Caco-2 (cell line): Measurements from ENCODE around the gene SERINC3. TPM values are rescaled to one million over a fixed set of nuclear protein-coding genes. Genes with fewer than 3 reads are reported as not detected.

Source experiments
- BruUV-seq: library from RNA; stranded (reverse); fragments of 400-500 nt; replicated peaks from 2 replicates; lab custom pipeline; 2021; lab: Mats Ljungman, UMichigan
- CTCF ChIA-PET: fragments of 300-600 bp; sonication (Branson Sonifier 250); formaldehyde crosslinking; loops from one replicate; lab custom pipeline; 2022; ENCODE audit warnings: antibody characterized with exemption; lab: Charles Lee
- POLR2A ChIA-PET: fragments of 300-600 bp; sonication (Branson Sonifier 250); formaldehyde crosslinking; loops from one replicate; lab custom pipeline; 2022; ENCODE audit warnings: antibody characterized with exemption; lab: Charles Lee
- DNase-seq, 2 experiments: peaks; one replicate each; pipeline versions ENCODE4 v3.0.0 to v3.0.0-alpha.2; 2020 to 2022
- H3K27me3 ChIP-seq: replicated peaks from 2 replicates; pipeline ENCODE4 v1.6.0; 2011; ENCODE audit warnings: low read length; ENCODE audit not compliant: control insufficient read depth, insufficient read depth
- H3K36me3 ChIP-seq: 2 replicates; pipeline ENCODE4 v1.5.1; 2011; ENCODE audit warnings: low read length; ENCODE audit not compliant: control insufficient read depth, insufficient read depth
- H3K4me1 ChIP-seq: fragments of 250-450 bp; sonication (Bioruptor Pico); 2 replicates; pipeline ENCODE4 v1.5.1; 2020; ENCODE audit warnings: mild to moderate bottlenecking
- H3K4me3 ChIP-seq: 2 replicates; pipeline ENCODE4 v1.5.1; 2011; ENCODE audit warnings: low read depth, mild to moderate bottlenecking, control low read depth, low read length
- H3K9me3 ChIP-seq: fragments of 250-450 bp; sonication (Bioruptor Pico); 2 replicates; pipeline ENCODE4 v1.5.1; 2020; ENCODE audit warnings: mild to moderate bottlenecking, moderate library complexity
- H3K27ac Mint-ChIP-seq: one replicate; pipeline ENCODE4 v1.8.0; 2022; ENCODE audit warnings: mixed read lengths; ENCODE audit not compliant: unreplicated experiment
- H3K27me3 Mint-ChIP-seq: one replicate; pipeline ENCODE4 v1.8.0; 2022; ENCODE audit warnings: mixed read lengths; ENCODE audit not compliant: insufficient read depth, unreplicated experiment
- H3K36me3 Mint-ChIP-seq: one replicate; pipeline ENCODE4 v1.8.0; 2022; ENCODE audit warnings: mild to moderate bottlenecking, mixed read lengths; ENCODE audit not compliant: insufficient read depth, unreplicated experiment
- H3K4me1 Mint-ChIP-seq: one replicate; pipeline ENCODE4 v1.8.0; 2022; ENCODE audit warnings: low read depth, mixed read lengths; ENCODE audit not compliant: unreplicated experiment
- H3K4me3 Mint-ChIP-seq: one replicate; pipeline ENCODE4 v1.8.0; 2022; ENCODE audit warnings: mild to moderate bottlenecking, moderate library complexity, mixed read lengths; ENCODE audit not compliant: unreplicated experiment
- H3K9me3 Mint-ChIP-seq: one replicate; pipeline ENCODE4 v1.8.0; 2022; ENCODE audit warnings: mixed read lengths; ENCODE audit not compliant: unreplicated experiment
- CTCF ChIP-seq, 2 experiments: fragments of 200-600 bp in 1 of 2; IDR thresholded peaks; 1 replicate in 1 of 2; 2 replicates in 1 of 2; pipeline versions ENCODE4 v1.5.1 to v1.8.0; 2011 to 2022; ENCODE audit warnings: antibody characterized with exemption in 1 of 2, control low read depth in 1 of 2, inconsistent platforms in 1 of 2, low read depth in 1 of 2, low read length in 1 of 2, mild to moderate bottlenecking in 1 of 2, moderate library complexity in 1 of 2; ENCODE audit not compliant: insufficient read depth in 1 of 2, severe bottlenecking in 1 of 2, unreplicated experiment in 1 of 2
- intact Hi-C: fragments of 100-400 bp; cut with micrococcal nuclease; formaldehyde crosslinking; loops from one replicate; pipeline ENCODE4 v1.10.0; 2022; ENCODE audit not compliant: unreplicated experiment
- total RNA-seq: library from RNA; stranded (reverse); gene quantifications from 2 replicates; pipeline ENCODE4 v1.2.3, GENCODE V29; 2022

Gene SERINC3
- total RNA-seq, 1 experiment from 2014 or later = 185 TPM

GRCh38 chr20:44467289-44467883 lies 54.5 kb downstream of the SERINC3 start:
- peak in 1 of 2 experiments; percentile 27 for DNase-seq
- no peaks in the 10 kb centered on the region for H3K36me3 Mint-ChIP-seq
- H3K4me1 ChIP-seq = no peaks in the 10 kb centered on the region
- H3K27me3 Mint-ChIP-seq = no peaks in the 10 kb centered on the region
- ChIA-PET POLR2A (interaction anchor here (0.6 kb wide), 1 partner anchor 62 kb away, joined by 3 read pairs; no protein-coding TSS in a partner anchor), CTCF (interaction anchor here (0.6 to 1.9 kb wide), 7 partner anchors 9 to 277 kb away, joined by 3 to 5 read pairs (median 4); partner anchors contain the start of genes FITM2, SERINC3 and TTPAL)
- H3K27ac Mint-ChIP-seq = no peak overlapping the region
- H3K4me3 Mint-ChIP-seq = no peak overlapping the region
- no peaks in the 10 kb centered on the region for H3K36me3 ChIP-seq
- no TSS peak for BruUV-seq
- no peak overlapping the region for H3K4me3 ChIP-seq
- H3K9me3 ChIP-seq = no peaks in the 10 kb centered on the region
- no peaks in the 10 kb centered on the region for H3K4me1 Mint-ChIP-seq
- no peaks in the 10 kb centered on the region for H3K27me3 ChIP-seq
- no peak for TF ChIP-seq CTCF (IDR thresholded peaks at IDR 0.05; ENCODE audit: insufficient read depth in 1 of 2, low read depth in 1 of 2, low read length in 1 of 2, severe bottlenecking in 1 of 2, unreplicated experiment in 1 of 2)
- intact Hi-C loops = loop anchor here (2.0 kb wide), 1 partner anchor 143 kb away; no protein-coding TSS in a partner anchor
- no peaks in the 10 kb centered on the region for H3K9me3 Mint-ChIP-seq

- POLR2A ChIA-PET = no interaction called here
- BruUV-seq = no TSS peak
- no peaks in the 10 kb centered on the region for H3K4me1 ChIP-seq
- no peaks in the 10 kb centered on the region for H3K36me3 ChIP-seq
- Mint-ChIP-seq H3K4me1 (no peaks in the 10 kb centered on the region), H3K4me3 (no peak overlapping the region), H3K27me3 (no peaks in the 10 kb centered on the region), H3K9me3 (no peaks in the 10 kb centered on the region), H3K36me3 (no peaks in the 10 kb centered on the region), H3K27ac (no peak overlapping the region)
- no peak overlapping the region for H3K4me3 ChIP-seq
- intact Hi-C loops = no loop called here
- H3K9me3 ChIP-seq = no peaks in the 10 kb centered on the region
- no peak for TF ChIP-seq CTCF (IDR thresholded peaks at IDR 0.05; ENCODE audit: insufficient read depth in 1 of 2, low read depth in 1 of 2, low read length in 1 of 2, severe bottlenecking in 1 of 2, unreplicated experiment in 1 of 2)
- DNase-seq = no peak
- CTCF ChIA-PET = interaction anchor here (0.8 kb wide), 1 partner anchor 152 kb away, joined by 3 read pairs; no protein-coding TSS in a partner anchor
- H3K27me3 ChIP-seq = no peaks in the 10 kb centered on the region
Observed at GRCh38 chr20:44465001-44465560, 56.8 kb downstream of the SERINC3 start.

- Mint-ChIP-seq H3K9me3 (no peaks in the 10 kb centered on the region), H3K4me1 (no peaks in the 10 kb centered on the region), H3K36me3 (no peaks in the 10 kb centered on the region), H3K27me3 (no peaks in the 10 kb centered on the region), H3K4me3 (no peak overlapping the region), H3K27ac (no peak overlapping the region)
- no TSS peak for BruUV-seq
- ChIA-PET CTCF (no interaction called here), POLR2A (no interaction called here)
- no peaks in the 10 kb centered on the region for H3K4me1 ChIP-seq
- intact Hi-C loops = no loop called here
- no peak for TF ChIP-seq CTCF (IDR thresholded peaks at IDR 0.05; ENCODE audit: insufficient read depth in 1 of 2, low read depth in 1 of 2, low read length in 1 of 2, severe bottlenecking in 1 of 2, unreplicated experiment in 1 of 2)
- H3K9me3 ChIP-seq = no peaks in the 10 kb centered on the region
- no peaks in the 10 kb centered on the region for H3K27me3 ChIP-seq
- no peak overlapping the region for H3K4me3 ChIP-seq
- no peak for DNase-seq
- no peaks in the 10 kb centered on the region for H3K36me3 ChIP-seq
Observed at GRCh38 chr20:44464514-44464913, 57.4 kb downstream of the SERINC3 start.
